Stimulated activated CD8-positive, alpha-beta memory T cell treated with anti-CD3 and anti-CD28 coated beads, Interleukin-7, amount 100 ng/mL, for 1 hour (primary cell): Measurements from ENCODE around the gene HAGHL.
"Not testable (repeated sequence)": the region's sequence is repeated elsewhere in the genome, so short reads cannot be mapped to it uniquely, and the experiment has no call there.

Source experiments
- DNase-seq, 2 donors: peaks; one replicate each; pipeline ENCODE4 v3.0.0-alpha.2; 2020; ENCODE audit warnings: low read depth in 2 of 2

The HAGHL gene

GRCh38 chr16:689175-689897, 37.6 kb upstream of the HAGHL start:
- DNase-seq: no peak

DNA sequence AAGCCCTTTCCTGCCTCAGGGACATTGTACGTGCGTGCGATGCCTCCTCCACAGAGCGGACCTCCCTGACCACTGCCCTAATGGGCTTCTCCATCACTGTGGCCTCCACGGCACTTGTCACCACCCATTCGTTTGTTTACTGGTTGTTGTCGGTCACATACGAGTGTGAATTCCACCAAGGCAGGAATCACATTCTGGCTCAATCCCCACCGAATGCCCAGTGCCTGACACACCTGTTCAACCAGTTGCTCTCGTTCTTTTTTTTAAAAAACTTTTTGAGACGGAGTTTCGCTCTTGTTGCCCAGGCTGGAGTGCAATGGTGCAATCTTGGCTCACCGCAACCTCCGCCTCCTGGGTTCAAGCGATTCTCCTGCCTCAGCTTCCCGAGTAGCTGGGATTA, 35.7 kb upstream of the HAGHL start:
- not testable (repeated sequence) for DNase-seq

DNA sequence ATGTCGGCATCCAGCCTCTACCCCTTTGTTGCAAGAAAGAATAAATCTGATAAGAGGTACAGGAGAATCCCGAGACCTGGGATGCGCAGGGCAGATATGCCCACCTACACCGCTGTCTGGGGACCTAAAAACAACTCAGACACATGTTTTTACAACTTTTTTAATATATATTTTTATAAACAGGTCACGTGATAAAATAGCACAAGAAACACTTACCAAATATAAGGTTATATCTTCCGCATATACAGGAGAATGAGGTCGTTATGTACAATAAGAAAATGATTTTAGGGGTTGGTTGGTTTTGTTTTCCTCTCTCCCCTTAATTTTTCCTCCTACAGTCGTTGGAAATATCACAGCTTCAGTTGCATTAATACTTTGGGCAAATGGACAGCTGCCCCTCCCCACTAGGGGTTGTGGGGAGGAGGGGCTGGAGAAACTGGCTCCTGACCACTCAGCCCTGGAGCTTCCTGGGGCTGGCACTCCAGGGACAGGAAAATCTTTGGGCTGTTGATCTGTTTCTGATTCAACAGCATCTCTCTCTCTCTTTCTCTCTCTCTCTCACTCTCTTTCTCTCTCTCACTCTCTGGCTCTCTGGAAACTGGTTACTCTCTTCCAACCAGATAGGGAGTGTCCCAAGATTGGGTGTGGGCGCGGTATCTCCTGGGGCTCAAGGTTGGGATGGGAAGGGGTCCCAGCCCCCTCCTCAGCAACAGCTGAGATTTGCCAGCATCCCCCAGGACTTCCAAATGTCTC, 34.4 kb upstream of the HAGHL start:
- DNase-seq: no peak

- no peak for DNase-seq
Observed at GRCh38 chr16:693364-693763, 33.5 kb upstream of the HAGHL start.

DNA sequence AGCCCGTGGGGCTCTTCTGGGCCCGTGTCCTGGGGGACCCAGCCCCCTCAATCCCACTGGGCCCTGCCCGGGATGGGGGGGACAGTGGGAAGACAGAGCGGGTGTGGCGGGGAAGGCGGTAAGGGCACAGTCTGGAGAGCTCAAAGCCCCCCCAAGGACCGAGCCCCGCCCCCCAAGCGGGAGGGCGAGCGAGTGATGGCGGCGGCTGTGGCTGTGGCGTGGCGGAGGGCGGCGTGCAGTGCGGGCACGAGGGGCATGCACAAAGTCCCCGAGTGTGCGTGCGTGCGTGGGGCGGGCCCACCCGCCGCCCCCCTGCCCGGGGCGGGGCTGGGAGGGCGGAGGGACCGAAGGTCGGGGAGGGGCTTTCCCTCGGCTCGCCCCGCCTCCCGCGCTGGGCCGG, 33.1 kb upstream of the HAGHL start:
- DNase-seq: no peak

DNA sequence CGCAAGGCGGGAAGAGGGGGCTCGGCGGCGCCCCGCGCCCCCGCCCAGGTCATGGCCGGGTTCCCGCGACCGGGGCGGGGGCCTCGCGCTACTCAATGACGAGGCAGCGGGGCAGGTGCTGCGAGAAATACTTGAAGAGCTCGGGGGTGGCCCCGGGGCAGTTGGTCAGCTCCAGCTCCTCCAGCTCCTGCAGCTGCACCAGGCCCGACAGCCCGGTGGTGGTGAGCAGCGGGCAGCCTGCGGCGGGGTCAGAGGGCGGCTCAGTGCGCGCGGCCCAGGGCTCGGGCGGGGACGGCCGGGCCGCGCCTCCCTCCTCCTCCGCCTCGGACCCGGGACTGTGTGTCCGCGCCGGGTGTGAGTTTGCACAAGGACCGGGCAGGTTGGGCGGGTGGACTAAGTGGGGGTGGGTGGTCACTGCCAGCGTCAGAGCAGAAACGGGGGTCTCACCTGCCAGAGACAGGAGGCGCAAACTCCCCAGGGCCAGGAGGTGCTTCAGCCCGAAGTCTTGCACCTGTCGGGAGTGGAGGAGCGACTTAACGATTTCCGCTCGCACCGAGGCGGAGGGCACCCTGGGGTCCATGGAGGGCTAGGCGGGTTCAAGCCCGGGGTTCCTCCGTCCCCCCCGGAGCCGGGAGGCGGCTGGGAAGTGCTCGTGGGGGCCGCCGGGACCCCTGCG, 32.6 kb upstream of the HAGHL start:
- DNase-seq: no peak

DNA sequence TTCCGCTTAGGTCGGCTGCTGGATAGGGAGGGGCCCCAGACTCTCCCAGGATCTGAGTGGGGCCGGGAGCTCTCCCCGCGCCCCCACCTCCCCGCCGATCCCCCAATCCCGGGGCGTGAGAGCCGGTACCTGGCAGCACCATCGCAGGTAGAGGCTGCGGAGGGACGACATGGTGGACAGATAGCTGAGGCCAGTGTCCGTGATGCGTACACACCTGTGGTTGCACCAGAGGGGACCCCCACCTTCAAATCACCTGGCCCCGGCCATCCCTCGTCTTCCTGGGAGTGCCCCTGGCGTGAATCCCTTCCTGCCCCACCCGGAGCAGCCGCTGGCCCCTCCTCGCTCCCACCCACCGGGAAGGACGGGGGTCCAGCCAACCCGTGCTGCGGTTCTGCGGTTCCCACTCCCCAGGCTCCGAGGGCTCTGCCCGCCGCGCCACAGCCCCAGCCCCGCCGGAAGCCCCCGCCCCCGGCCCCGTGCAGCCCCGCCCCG, 32.0 kb upstream of the HAGHL start:
- DNase-seq: no peak

DNA sequence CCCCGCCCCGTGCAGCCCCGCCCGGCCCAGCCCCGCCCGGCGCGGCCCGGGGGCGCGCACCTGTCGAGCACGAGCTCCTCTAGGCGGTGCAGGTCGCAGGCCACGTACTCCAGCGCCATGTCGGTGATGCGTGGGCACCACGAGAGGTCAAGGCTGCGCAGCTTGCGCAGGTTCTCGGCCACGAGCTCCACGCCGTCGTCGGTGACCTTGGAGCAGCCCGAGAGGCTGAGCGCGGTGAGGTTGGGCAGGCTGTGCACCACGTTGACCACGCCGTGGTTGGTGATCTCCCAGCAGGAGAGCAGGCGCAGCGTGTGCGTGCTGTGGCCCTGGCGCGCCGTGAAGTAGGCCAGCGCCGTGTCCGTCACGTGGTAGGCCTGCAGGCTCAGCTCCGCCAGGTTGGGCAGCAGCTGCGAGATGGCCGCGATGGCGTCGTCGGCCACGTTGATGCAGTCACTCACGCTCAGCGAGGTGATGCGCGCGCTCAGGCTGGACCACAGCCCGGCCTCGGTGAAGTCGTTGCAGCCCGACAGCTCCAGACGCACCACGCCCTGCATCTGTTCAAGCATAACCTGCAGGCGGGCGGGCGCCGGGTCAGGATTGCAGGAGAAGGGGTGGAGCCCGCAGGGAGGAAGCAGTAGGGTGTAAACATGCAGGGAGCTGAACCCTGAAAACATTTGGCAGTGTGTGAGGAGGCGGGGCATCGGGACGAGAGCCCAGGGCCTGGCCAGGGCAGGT, 31.4 kb upstream of the HAGHL start:
- peak; percentile 32 to 41 for DNase-seq

DNA sequence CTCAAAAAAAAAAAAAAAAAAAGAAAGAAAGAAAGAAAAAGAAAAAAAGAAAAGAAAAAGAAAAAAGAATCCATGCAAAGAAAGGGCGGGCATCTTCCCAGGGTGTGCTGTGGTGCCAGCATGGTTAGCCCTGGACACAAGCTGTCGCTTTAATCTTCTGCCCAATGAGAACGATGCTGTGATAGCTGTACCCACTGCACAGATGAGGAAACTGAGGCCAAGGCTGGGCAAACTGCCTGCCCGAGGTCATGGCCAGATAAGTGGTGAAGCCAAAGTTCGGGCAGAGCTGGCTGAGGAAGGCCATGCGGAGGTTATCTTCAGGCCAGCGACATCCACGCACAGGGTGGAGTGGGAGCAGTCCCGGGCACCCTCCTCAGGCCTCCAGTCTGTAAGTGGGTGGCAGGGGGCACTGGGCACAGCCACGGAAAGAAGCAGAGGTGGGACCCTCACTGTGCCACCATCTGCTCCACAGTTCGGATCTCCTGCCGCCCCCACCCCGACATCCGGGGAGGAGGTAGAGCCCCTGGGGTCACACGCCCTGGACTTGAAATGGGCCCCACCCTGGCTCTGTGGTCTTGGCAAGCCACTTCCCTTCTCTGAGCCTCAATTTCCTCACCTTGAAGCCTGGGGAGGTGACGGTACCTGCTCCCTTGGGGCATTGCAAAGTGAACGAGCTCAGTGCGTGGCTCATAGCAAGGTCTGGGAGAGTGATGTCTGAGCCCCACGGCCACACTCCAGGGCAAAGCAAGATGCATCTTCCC, 27.8 kb upstream of the HAGHL start:
- DNase-seq: no peak

DNA sequence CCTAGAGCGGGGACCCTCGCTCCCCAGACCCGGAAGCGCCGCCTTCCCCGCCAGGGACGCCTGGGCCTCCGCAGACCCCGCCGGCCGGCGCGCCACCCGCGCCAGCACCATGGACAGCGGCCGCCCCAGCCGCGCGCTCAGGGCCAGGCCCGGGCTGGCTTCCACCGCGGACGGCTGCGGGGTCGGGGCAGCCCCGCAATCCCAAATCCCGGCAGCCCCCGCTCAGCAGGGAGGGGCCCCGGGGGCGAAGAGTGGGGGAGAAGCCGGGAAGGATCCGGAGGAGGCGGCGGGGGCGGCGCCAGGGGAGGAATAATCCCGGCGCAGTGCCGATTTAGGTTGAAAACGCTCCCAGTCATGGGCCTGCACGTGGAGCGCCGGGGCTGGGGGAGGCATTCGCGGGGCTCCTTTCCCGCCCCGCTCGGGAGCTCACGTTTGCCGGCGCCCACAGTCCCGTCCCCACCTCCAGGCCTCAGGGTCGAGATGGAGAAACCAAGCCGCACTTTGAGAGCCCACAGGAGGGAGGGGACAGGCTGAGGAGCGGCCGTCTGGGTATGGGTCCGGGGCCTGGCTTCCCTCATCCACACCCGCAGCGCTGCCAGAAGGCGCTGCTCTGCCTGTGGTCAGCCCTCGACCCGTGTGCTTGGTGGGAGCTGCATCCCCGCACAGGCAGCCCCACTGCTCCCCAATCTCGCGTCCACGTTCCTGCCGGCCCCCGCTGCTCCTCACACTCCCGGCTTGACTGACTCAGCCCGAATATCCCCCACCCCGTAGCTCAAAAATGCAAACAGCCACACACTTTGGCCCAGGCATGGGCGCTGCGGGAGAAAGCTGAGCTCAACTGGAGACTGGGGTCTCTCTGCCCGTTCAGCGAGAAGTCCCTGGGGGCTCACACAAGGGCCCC, 26.0 kb upstream of the HAGHL start:
- DNase-seq: no peak

DNA sequence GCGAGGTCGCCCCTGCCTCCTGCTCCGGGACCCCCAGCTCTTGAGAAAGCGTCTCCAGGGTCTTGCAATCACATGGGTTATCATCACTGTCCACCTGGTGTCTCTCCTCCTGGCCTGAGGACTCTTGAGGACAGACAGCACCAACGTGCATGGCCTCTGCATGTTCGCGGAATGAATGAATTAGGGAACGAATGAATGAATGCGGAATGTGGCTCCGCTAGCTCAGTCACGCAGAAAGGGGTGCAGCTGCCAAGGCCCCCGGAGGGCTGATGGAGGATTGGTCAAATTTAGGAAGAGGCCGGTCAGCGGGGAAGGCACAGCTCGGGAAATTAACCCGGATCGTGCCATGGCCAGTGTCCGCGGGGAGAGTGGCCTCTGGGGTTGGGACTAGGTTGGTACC, 24.6 kb upstream of the HAGHL start:
- DNase-seq: no peak

DNA sequence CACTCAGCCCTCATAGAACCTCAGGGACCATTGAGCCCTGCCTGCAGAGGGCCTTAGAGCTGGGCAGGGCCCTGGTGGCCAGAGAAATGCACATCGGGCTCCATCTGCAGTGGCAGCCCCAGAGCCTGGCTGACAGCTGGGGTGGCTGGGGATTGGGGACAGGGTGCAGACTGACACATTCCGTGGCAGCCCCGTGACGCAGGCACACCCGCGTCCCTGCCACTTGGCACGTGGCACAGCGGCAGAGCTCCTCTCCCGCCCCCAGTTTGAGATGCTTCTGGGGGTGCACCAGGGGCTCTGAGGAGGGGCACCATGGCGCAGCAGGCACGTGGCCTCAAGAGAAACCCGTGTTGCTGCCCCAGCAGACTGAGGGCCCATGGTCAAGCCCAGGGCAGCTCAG, 23.5 kb upstream of the HAGHL start:
- no peak for DNase-seq

- DNase-seq: no peak
Observed at GRCh38 chr16:704047-704446, 22.9 kb upstream of the HAGHL start.

DNA sequence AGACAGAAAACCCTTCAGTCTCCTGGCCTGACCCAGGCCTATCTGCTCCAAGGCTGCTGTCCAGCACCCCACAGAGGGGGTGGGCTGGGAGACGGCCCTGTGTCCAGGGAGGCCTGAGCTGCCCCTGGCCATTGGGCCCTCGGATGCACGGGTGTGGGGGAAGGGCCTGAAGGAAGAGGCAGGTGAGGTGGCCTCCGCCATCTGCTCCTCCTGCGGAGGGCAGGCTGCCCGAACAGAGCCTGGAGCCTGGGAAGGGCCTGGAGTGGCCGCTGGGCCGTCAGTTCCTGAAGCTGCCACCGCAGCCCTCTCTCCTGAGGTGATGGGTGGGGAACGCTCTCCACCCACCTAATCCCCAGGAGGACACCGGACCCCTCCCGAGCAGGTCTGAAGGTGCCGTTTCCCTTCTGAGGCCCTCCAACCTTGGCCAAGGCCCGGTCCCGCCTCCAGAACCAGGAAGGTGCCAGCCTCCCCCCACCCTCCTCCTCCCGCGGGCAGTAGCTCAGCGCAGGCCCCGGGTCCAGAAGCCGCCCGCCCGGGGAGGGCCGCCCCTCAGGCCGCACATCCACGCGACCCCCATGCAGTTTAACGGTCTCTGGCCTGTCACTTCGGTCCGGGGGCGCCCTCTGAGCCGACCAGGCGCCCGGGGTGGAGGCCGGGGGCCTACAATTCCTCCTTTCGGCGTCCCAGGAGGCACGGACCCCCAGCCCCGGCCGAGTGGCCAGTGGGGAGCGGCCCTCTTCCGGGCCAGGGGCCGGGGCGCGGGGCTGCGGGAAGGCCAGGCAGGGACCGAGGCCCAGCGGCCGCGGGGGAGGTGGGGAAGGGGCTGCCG, 22.1 kb upstream of the HAGHL start:
- DNase-seq: no peak

GRCh38 chr16:705431-706188, 21.3 kb upstream of the HAGHL start, which contains the start of gene FBXL16:
Gene FBXL16 (minus strand): TSS chr16:705801. CDS start chr16:697405, 8,396 bp downstream.
- no peak for DNase-seq

GRCh38 chr16:706189-707061, 20.5 kb upstream of the HAGHL start:
- DNase-seq: no peak

DNA sequence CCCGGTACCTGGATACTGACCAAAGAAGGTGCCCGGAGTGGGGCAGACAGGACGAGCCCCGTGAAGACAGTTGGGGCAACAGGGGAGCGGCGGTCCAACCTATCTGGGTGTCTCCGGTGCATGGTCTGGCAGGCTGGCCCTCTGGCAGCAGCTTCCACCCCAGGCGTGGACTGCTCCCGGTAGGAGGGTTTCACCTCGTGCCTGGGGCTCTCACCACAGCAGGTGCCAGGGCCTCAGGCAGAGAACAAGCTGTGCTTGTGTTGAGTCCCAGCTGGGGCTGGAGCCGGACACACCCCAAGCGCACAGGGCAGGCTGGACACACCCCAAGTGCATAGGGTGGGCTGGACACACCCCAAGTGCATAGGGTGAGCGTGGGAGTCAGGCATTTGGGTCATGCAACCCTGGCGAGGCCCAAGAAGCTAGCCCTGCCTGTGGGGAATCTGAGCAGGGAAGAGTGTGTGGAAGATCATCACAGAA, 19.8 kb upstream of the HAGHL start:
- no peak for DNase-seq
